HL-60 (cell line): Measurements from ENCODE around the gene ATRN.

ENCODE experiments used
- GABPA ChIP-seq: IDR thresholded peaks from 2 replicates; pipeline ENCODE4 v1.6.1; 2012; ENCODE audit warnings: low read depth
- POLR2AphosphoS5 ChIP-seq: IDR thresholded peaks from 2 replicates; pipeline ENCODE4 v1.6.1; 2012; ENCODE audit warnings: low read depth
- TF ChIP-seq, protein P1 (sequence below): IDR thresholded peaks from one replicate; pipeline ENCODE4 v1.5.1; 2011; ENCODE audit warnings: low read length, control low read depth, inconsistent platforms; ENCODE audit not compliant: insufficient read depth
- TF ChIP-seq, protein P2 (sequence below): IDR thresholded peaks from 2 replicates; pipeline ENCODE4 v1.6.1; 2012; ENCODE audit warnings: low read depth; ENCODE audit not compliant: insufficient replicate concordance

DNA sequence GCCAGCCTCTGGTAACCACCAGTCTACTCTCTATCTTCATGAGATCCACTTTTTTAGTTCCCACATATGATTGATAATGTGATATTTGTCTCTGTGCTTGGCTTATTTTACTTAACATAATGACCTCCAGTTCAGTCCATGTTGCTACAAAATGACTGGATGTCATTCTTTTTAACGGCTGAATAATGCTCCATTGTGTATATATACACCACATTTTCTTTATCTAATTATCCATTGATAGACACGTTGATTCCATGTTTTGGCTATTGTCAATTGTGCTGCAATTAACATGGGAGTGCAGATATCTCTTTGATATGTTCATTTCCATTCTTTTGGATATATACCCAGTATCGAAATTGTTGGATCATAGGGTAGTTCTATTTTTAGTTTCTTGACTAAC is 89.3 kb downstream of the ATRN start:
- TF ChIP-seq, protein P1, sequence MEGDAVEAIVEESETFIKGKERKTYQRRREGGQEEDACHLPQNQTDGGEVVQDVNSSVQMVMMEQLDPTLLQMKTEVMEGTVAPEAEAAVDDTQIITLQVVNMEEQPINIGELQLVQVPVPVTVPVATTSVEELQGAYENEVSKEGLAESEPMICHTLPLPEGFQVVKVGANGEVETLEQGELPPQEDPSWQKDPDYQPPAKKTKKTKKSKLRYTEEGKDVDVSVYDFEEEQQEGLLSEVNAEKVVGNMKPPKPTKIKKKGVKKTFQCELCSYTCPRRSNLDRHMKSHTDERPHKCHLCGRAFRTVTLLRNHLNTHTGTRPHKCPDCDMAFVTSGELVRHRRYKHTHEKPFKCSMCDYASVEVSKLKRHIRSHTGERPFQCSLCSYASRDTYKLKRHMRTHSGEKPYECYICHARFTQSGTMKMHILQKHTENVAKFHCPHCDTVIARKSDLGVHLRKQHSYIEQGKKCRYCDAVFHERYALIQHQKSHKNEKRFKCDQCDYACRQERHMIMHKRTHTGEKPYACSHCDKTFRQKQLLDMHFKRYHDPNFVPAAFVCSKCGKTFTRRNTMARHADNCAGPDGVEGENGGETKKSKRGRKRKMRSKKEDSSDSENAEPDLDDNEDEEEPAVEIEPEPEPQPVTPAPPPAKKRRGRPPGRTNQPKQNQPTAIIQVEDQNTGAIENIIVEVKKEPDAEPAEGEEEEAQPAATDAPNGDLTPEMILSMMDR, result no peak
- TF ChIP-seq POLR2AphosphoS5 (no peak), GABPA (no peak)
- TF ChIP-seq, protein P2, sequence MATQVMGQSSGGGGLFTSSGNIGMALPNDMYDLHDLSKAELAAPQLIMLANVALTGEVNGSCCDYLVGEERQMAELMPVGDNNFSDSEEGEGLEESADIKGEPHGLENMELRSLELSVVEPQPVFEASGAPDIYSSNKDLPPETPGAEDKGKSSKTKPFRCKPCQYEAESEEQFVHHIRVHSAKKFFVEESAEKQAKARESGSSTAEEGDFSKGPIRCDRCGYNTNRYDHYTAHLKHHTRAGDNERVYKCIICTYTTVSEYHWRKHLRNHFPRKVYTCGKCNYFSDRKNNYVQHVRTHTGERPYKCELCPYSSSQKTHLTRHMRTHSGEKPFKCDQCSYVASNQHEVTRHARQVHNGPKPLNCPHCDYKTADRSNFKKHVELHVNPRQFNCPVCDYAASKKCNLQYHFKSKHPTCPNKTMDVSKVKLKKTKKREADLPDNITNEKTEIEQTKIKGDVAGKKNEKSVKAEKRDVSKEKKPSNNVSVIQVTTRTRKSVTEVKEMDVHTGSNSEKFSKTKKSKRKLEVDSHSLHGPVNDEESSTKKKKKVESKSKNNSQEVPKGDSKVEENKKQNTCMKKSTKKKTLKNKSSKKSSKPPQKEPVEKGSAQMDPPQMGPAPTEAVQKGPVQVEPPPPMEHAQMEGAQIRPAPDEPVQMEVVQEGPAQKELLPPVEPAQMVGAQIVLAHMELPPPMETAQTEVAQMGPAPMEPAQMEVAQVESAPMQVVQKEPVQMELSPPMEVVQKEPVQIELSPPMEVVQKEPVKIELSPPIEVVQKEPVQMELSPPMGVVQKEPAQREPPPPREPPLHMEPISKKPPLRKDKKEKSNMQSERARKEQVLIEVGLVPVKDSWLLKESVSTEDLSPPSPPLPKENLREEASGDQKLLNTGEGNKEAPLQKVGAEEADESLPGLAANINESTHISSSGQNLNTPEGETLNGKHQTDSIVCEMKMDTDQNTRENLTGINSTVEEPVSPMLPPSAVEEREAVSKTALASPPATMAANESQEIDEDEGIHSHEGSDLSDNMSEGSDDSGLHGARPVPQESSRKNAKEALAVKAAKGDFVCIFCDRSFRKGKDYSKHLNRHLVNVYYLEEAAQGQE, result no peak
